ENCODE results near the gene SETBP1.
A peak's percentile ranks its signal among the peaks of the same experiment; 100 is the strongest.

The SETBP1 gene

GRCh38 chr18:44678725-44679055 lies 2.0 kb upstream of the SETBP1 start:
- Histone ChIP-seq H4K20me1 (ENCODE audit: control insufficient read depth, insufficient read depth, low read depth, low read length) (peaks cover 6% of the 10 kb centered on the region; the same call in 1 of the 2 replicates), H3K9me3 (ENCODE audit: control insufficient read depth, insufficient read depth, low read length) (no peaks in the 10 kb centered on the region), H3K79me2 (ENCODE audit: control insufficient read depth, low read length) (peaks cover 34% of the 10 kb centered on the region), H3K9me2 (replicated peaks; ENCODE audit: control insufficient read depth, low read length) (no peaks in the 10 kb centered on the region), H3K4me3 (ENCODE audit: low read length) (peak overlapping the region; percentile 94), H3F3A (ENCODE audit: control insufficient read depth, insufficient read depth) (no peaks in the 10 kb centered on the region), H3K36me3 (ENCODE audit: control insufficient read depth, low read length) (peaks cover 3% of the 10 kb centered on the region; the same call in 1 of the 2 replicates), H3K27me3 (ENCODE audit: control insufficient read depth, low read length) (no peaks in the 10 kb centered on the region), H3K4me1 (ENCODE audit: control insufficient read depth, low read length) (peaks cover 33% of the 10 kb centered on the region), H3K4me2 (ENCODE audit: low read length) (peak overlapping the region; percentile 40), H3K27ac (ENCODE audit: low read depth, low read length) (no peak overlapping the region)
- TF ChIP-seq CTCF (IDR thresholded peaks at IDR 0.05; ENCODE audit: low read depth, low read length, poor library complexity, severe bottlenecking) (no peak), EZH2phosphoT487 (IDR thresholded peaks at IDR 0.05; ENCODE audit: borderline replicate concordance, low read length) (no peak)

DNA sequence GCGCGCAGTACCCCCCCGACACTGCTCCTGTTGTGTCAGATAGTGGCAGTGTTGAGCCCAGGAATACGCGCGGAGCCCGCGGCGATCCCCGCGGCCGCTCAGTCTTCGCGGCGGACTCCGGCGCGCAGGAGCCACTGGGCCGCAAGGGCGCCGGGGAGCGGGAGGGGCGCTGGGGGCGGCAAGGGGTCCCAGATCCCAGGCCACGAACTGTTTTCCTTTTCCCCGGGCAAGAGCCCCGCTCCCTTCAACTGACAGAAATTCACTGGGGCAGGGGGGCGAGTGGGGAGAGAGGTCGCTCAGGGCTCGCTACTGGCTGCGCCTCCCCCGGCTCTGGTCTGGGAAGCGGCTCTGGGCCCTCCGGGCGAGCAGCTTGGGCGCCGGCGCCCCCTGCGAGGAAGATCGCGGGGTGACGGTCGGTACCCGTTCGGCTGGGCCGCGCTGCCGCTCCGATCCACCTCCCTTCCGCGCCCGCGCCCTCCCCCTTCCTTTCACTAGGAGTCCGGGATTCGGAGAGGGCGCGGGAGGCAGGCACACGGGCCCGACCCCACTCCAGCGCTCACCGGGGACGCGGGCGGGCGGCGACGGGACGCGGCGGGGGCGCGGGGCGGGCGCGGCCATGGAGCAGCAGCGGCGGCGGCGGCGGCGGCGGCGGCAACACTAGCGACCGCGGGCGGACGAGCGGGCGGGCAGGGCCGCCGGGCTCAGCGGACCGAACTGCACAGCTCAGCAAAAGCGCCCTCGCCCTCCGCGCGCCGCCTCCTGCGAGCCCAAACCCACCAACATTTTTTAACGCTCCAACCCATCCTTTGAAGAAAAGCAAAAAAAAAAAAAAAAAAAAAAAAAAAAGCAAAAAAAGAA lies 1.4 kb upstream of the SETBP1 start:
- H3F3A ChIP-seq (ENCODE audit: control insufficient read depth, insufficient read depth) = no peaks in the 10 kb centered on the region
- peak overlapping the region; percentile 76 for H3K27ac ChIP-seq (ENCODE audit: low read depth, low read length)
- TF ChIP-seq CTCF (IDR thresholded peaks at IDR 0.05; ENCODE audit: low read depth, low read length, poor library complexity, severe bottlenecking) (peak; percentile 65), EZH2phosphoT487 (IDR thresholded peaks at IDR 0.05; ENCODE audit: borderline replicate concordance, low read length) (no peak)
- H3K9me2 ChIP-seq (replicated peaks; ENCODE audit: control insufficient read depth, low read length) = no peaks in the 10 kb centered on the region
- H3K36me3 ChIP-seq (ENCODE audit: control insufficient read depth, low read length) = peaks cover 3% of the 10 kb centered on the region; the same call in 1 of the 2 replicates
- no peaks in the 10 kb centered on the region for H3K9me3 ChIP-seq (ENCODE audit: control insufficient read depth, insufficient read depth, low read length)
- peaks cover 10% of the 10 kb centered on the region; the same call in 1 of the 2 replicates for H4K20me1 ChIP-seq (ENCODE audit: control insufficient read depth, insufficient read depth, low read depth, low read length)
- H3K4me3 ChIP-seq (ENCODE audit: low read length) = peak overlapping the region; percentile 94
- peaks cover 38% of the 10 kb centered on the region for H3K4me1 ChIP-seq (ENCODE audit: control insufficient read depth, low read length)
- no peaks in the 10 kb centered on the region for H3K27me3 ChIP-seq (ENCODE audit: control insufficient read depth, low read length)
- H3K79me2 ChIP-seq (ENCODE audit: control insufficient read depth, low read length) = peaks cover 40% of the 10 kb centered on the region
- H3K4me2 ChIP-seq (ENCODE audit: low read length) = peak overlapping the region; percentile 62

DNA sequence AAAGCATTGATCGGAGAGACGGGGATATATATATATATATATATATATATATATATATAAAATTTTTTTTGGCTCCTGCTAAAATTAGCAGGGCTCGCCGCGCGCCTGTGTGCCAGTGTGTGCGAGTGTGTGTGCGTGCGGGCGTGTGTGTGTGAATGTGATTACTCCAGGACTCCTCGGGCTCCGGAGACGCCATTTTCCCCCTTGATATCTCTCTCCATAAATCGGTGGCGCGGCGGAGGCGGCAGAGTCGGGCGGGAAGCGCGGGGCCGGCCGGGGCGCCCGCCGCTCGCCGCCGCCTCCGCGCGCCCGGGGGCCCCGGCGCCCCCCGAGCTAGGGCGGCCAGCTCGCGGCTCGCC lies 795 bp upstream of the SETBP1 start:
- H3K4me1 ChIP-seq (ENCODE audit: control insufficient read depth, low read length) = peaks cover 38% of the 10 kb centered on the region
- H3K36me3 ChIP-seq (ENCODE audit: control insufficient read depth, low read length) = peaks cover 3% of the 10 kb centered on the region; the same call in 1 of the 2 replicates
- peak overlapping the region; percentile 76 for H3K27ac ChIP-seq (ENCODE audit: low read depth, low read length)
- H3K4me3 ChIP-seq (ENCODE audit: low read length) = peak overlapping the region; percentile 94
- peak overlapping the region; percentile 97 for H3K4me2 ChIP-seq (ENCODE audit: low read length)
- H3K79me2 ChIP-seq (ENCODE audit: control insufficient read depth, low read length) = peaks cover 44% of the 10 kb centered on the region
- no peak for TF ChIP-seq EZH2phosphoT487 (IDR thresholded peaks at IDR 0.05; ENCODE audit: borderline replicate concordance, low read length)
- no peak for TF ChIP-seq CTCF (IDR thresholded peaks at IDR 0.05; ENCODE audit: low read depth, low read length, poor library complexity, severe bottlenecking)
- H3K9me3 ChIP-seq (ENCODE audit: control insufficient read depth, insufficient read depth, low read length) = no peaks in the 10 kb centered on the region
- no peaks in the 10 kb centered on the region for H3K27me3 ChIP-seq (ENCODE audit: control insufficient read depth, low read length)
- no peaks in the 10 kb centered on the region for H3K9me2 ChIP-seq (replicated peaks; ENCODE audit: control insufficient read depth, low read length)
- peaks cover 10% of the 10 kb centered on the region; the same call in 1 of the 2 replicates for H4K20me1 ChIP-seq (ENCODE audit: control insufficient read depth, insufficient read depth, low read depth, low read length)
- H3F3A ChIP-seq (ENCODE audit: control insufficient read depth, insufficient read depth) = no peaks in the 10 kb centered on the region
